HL-60 (cell line): ENCODE data around the gene CD63.

ENCODE experiments used
- DNase-seq, 2 experiments: peaks; one replicate each; pipeline ENCODE4 v3.0.0-alpha.2; 2010 to 2020; ENCODE audit warnings: low read depth in 1 of 2, low spot score in 1 of 2
- H3K27ac ChIP-seq: fragments of 250-450 bp; sonication (Bioruptor Pico); replicated peaks from 2 replicates; pipeline ENCODE4 v1.5.1; 2020; ENCODE audit warnings: mild to moderate bottlenecking, moderate library complexity
- H3K27me3 ChIP-seq: fragments of 250-450 bp; sonication (Bioruptor Pico); 2 replicates; pipeline ENCODE4 v1.5.1; 2021; ENCODE audit warnings: mild to moderate bottlenecking, moderate library complexity; ENCODE audit not compliant: insufficient read depth, poor library complexity, severe bottlenecking
- H3K4me3 ChIP-seq: replicated peaks from 2 replicates; pipeline ENCODE4 v1.5.1; 2011; ENCODE audit warnings: mild to moderate bottlenecking, control low read depth, low read length; ENCODE audit not compliant: insufficient read depth
- CTCF ChIP-seq: IDR thresholded peaks from one replicate; pipeline ENCODE4 v1.5.1; 2011; ENCODE audit warnings: low read length, control low read depth, inconsistent platforms; ENCODE audit not compliant: insufficient read depth
- GABPA ChIP-seq: IDR thresholded peaks from 2 replicates; pipeline ENCODE4 v1.6.1; 2012; ENCODE audit warnings: low read depth
- POLR2AphosphoS5 ChIP-seq: IDR thresholded peaks from 2 replicates; pipeline ENCODE4 v1.6.1; 2012; ENCODE audit warnings: low read depth
- SPI1 ChIP-seq: IDR thresholded peaks from 2 replicates; pipeline ENCODE4 v1.6.1; 2012; ENCODE audit warnings: low read depth, mild to moderate bottlenecking, borderline replicate concordance
- TF ChIP-seq, protein P1 (sequence below): IDR thresholded peaks from 2 replicates; pipeline ENCODE4 v1.6.1; 2012; ENCODE audit warnings: low read depth; ENCODE audit not compliant: insufficient replicate concordance

Gene CD63

GRCh38 chr12:55723516-55724225, 5.1 kb downstream of the CD63 start:
- no peak for DNase-seq
- Histone ChIP-seq H3K4me3 (no peak overlapping the region), H3K27ac (no peak overlapping the region), H3K27me3 (no peaks in the 10 kb centered on the region)
- TF ChIP-seq, protein P1, sequence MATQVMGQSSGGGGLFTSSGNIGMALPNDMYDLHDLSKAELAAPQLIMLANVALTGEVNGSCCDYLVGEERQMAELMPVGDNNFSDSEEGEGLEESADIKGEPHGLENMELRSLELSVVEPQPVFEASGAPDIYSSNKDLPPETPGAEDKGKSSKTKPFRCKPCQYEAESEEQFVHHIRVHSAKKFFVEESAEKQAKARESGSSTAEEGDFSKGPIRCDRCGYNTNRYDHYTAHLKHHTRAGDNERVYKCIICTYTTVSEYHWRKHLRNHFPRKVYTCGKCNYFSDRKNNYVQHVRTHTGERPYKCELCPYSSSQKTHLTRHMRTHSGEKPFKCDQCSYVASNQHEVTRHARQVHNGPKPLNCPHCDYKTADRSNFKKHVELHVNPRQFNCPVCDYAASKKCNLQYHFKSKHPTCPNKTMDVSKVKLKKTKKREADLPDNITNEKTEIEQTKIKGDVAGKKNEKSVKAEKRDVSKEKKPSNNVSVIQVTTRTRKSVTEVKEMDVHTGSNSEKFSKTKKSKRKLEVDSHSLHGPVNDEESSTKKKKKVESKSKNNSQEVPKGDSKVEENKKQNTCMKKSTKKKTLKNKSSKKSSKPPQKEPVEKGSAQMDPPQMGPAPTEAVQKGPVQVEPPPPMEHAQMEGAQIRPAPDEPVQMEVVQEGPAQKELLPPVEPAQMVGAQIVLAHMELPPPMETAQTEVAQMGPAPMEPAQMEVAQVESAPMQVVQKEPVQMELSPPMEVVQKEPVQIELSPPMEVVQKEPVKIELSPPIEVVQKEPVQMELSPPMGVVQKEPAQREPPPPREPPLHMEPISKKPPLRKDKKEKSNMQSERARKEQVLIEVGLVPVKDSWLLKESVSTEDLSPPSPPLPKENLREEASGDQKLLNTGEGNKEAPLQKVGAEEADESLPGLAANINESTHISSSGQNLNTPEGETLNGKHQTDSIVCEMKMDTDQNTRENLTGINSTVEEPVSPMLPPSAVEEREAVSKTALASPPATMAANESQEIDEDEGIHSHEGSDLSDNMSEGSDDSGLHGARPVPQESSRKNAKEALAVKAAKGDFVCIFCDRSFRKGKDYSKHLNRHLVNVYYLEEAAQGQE: no peak
- no peak for TF ChIP-seq POLR2AphosphoS5
- TF ChIP-seq GABPA: no peak
- TF ChIP-seq SPI1: no peak
- TF ChIP-seq CTCF: no peak

- no peak overlapping the region for H3K4me3 ChIP-seq
- TF ChIP-seq GABPA (no peak), POLR2AphosphoS5 (no peak), SPI1 (no peak), CTCF (no peak)
- TF ChIP-seq, protein P1: no peak
- no peak overlapping the region for H3K27ac ChIP-seq
- H3K27me3 ChIP-seq: no peaks in the 10 kb centered on the region
- no peak for DNase-seq
Measured at GRCh38 chr12:55722948-55723347, 5.9 kb downstream of the CD63 start.

GRCh38 chr12:55721601-55722213, 7.1 kb downstream of the CD63 start:
- DNase-seq: no peak
- TF ChIP-seq GABPA (no peak), SPI1 (no peak), CTCF (no peak)
- TF ChIP-seq, protein P1: no peak
- no peak overlapping the region for H3K27ac ChIP-seq
- no peaks in the 10 kb centered on the region for H3K27me3 ChIP-seq
- no peak overlapping the region for H3K4me3 ChIP-seq
